WTC11 (cell line): ENCODE measurements around the gene UGT1A10.

Source experiments
- ELF4 ChIP-seq: sonication (generic); formaldehyde crosslinking; IDR thresholded peaks from 2 replicates; pipeline ENCODE4 v1.8.1; 2022; ENCODE audit warnings: low read depth, mild to moderate bottlenecking, moderate library complexity, missing genetic modification reagents
- IRF2 ChIP-seq: sonication (generic); formaldehyde crosslinking; IDR thresholded peaks from 2 replicates; pipeline ENCODE4 v1.8.0; 2022; ENCODE audit warnings: low read depth, missing genetic modification reagents, borderline replicate concordance
- TF ChIP-seq, protein P1 (sequence below): fragments of 200-600 bp; IDR thresholded peaks from 2 replicates; pipeline ENCODE4 v1.8.0; 2022; ENCODE audit warnings: antibody characterized with exemption
- TF ChIP-seq, protein P2 (sequence below): sonication (generic); formaldehyde crosslinking; IDR thresholded peaks from 2 replicates; pipeline ENCODE4 v1.8.1; 2023; ENCODE audit warnings: mild to moderate bottlenecking, missing genetic modification reagents

DNA sequence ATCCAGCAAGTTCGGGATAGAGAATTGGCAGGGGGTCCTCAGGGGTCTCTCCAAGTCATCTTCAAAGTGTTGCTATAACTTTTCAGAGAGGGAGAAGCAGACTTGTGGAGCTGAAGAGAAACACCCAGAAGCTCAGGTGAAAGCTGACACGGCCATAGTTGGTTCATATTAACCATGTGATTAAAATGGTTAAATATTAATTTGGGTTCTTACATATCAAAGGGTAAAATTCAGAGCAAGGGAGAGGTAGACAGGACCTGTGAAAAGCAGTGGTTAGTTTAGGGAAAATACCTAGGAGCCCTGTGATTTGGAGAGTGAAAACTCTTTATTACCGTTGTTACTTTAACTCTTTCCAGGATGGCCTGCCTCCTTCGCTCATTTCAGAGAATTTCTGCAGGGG, 56.4 kb downstream of the UGT1A10 start, which contains the start of gene UGT1A6:
- TF ChIP-seq, protein P1, sequence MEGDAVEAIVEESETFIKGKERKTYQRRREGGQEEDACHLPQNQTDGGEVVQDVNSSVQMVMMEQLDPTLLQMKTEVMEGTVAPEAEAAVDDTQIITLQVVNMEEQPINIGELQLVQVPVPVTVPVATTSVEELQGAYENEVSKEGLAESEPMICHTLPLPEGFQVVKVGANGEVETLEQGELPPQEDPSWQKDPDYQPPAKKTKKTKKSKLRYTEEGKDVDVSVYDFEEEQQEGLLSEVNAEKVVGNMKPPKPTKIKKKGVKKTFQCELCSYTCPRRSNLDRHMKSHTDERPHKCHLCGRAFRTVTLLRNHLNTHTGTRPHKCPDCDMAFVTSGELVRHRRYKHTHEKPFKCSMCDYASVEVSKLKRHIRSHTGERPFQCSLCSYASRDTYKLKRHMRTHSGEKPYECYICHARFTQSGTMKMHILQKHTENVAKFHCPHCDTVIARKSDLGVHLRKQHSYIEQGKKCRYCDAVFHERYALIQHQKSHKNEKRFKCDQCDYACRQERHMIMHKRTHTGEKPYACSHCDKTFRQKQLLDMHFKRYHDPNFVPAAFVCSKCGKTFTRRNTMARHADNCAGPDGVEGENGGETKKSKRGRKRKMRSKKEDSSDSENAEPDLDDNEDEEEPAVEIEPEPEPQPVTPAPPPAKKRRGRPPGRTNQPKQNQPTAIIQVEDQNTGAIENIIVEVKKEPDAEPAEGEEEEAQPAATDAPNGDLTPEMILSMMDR: no peak
- TF ChIP-seq, protein P2, sequence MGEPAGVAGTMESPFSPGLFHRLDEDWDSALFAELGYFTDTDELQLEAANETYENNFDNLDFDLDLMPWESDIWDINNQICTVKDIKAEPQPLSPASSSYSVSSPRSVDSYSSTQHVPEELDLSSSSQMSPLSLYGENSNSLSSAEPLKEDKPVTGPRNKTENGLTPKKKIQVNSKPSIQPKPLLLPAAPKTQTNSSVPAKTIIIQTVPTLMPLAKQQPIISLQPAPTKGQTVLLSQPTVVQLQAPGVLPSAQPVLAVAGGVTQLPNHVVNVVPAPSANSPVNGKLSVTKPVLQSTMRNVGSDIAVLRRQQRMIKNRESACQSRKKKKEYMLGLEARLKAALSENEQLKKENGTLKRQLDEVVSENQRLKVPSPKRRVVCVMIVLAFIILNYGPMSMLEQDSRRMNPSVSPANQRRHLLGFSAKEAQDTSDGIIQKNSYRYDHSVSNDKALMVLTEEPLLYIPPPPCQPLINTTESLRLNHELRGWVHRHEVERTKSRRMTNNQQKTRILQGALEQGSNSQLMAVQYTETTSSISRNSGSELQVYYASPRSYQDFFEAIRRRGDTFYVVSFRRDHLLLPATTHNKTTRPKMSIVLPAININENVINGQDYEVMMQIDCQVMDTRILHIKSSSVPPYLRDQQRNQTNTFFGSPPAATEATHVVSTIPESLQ (CRISPR knock-in tag): no peak
- TF ChIP-seq ELF4 (CRISPR knock-in tag) (no peak), IRF2 (CRISPR knock-in tag) (no peak)
